NCI-H146 treated with DMSO at 0.1 percent for 48 hours (cell line): ENCODE measurements around the gene TMEM17.
A peak's percentile ranks its signal among the peaks of the same experiment; 100 is the strongest.

ENCODE experiments used
- DNase-seq: peaks from one replicate; lab custom pipeline; 2025; ENCODE audit not compliant: unreplicated experiment; lab: John Stamatoyannopoulos, UW

TMEM17 gene

DNA sequence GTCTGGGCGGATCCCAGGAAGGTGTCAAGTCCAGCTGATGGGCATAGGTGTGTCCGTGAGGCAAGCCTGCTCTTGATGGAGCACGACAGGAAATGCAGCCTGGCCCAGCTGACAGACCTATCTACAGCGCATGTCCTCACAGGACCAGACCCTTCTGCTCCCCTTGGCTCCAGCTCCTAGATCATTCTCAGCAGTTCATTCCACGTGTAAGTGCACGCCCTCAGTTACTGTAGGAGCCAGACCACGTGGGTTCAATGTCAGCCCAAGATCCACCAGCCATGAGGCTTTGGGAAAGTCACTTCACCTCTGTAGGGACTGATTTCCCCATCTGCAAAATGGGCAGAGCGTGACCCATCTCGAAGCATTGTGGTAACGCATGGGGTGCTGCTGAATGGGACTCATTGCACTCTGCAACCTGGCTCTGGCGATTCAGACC is 47.8 kb downstream of the TMEM17 start:
- no peak for DNase-seq

DNA sequence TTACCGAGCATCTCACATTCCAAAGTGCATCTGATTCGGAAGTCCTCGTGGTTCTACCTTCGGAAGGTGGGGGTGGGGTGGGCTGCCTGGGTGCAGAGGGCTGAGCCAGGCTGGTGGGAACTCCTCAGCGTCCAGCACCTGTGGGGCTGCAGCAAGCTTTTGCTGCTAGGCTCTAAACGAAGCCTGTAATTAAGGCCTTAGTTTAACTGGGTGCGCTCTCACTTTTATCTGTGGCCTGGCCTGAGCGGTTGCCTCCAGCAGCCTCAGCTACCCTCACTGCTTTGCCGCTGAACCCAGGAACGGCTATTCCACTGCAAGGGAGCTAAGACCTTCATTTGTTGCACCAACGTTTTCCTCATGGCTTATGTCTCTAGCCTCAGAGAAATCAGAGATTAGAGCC is 48.4 kb downstream of the TMEM17 start:
- DNase-seq: no peak

DNA sequence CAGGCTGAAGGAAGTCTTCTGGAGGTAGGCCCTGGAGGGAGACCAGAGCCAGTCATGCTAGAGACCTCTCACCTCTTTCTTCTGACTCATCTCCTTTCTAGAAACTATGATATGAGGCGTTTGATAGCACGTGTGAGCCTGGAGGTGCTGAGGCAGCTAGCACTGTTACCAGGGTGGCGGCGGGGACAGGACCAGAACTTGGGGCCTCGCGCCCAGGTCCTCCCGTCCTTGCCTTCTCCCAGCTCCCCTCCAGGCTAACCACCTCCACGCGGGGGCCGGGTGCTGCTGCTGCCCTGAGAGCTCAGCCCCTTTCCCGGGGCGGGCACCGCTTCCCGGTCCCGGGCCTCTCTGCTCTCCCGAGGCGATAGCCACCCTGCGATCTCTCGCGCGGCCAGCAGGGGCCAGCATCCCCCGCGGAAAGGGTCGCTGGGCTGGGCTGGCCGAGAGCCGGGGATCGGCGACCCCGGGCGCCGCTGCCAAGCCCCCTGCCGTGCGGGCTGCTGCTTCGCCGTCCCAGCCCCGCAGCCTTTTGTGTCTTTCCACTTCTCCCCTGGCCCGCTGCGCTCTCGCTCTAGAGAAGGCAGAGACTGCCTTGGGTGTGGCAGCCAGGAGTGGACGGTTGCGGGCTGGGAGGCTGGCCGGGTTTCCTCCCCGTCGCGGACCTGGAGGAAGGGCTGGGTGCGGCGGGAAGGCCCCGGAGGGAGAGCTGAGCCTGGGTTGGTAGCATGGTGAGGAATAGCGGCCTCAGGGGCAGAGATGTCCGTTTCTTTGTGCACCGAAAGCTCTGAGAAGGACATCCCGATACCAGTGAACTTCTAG is 49.1 kb downstream of the TMEM17 start:
- DNase-seq: peak; percentile 37

DNA sequence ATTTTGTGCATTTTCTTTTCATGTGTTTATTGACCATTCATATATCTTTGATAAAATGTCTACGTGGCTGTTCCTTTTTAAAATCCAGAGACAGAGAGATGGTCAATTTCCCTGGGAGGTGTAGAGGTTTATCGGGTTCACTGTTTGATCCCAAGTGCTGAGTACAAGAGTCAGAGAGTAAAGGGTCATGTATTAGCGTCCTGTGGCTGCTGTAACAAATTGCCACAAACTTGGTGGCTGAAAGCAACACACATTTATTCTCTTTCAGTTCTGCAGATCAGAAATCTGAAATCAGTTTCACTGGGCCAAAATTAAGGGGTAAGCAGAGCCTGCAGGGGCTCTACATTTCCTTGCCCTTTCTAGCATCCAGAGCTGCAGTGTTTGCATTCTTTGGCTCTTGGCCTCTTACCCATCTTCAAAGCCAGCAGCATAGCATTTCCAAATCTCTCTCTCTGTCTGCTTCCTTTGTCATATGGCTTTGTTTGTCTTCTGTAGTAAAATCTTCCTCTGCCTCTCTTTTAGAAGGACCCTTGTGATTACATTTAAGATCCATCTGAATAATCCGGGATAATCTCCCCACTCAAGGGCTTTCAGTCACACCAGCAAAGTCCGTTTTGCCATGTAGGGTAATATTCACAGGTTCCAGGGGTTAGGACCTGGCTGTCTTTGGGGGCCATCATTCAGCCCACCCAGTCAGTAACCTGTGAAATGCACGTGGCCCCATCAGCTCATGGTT is 49.9 kb downstream of the TMEM17 start:
- DNase-seq: no peak

GRCh38 chr2:62453955-62454354 is 52.0 kb downstream of the TMEM17 start:
- DNase-seq: no peak

DNA sequence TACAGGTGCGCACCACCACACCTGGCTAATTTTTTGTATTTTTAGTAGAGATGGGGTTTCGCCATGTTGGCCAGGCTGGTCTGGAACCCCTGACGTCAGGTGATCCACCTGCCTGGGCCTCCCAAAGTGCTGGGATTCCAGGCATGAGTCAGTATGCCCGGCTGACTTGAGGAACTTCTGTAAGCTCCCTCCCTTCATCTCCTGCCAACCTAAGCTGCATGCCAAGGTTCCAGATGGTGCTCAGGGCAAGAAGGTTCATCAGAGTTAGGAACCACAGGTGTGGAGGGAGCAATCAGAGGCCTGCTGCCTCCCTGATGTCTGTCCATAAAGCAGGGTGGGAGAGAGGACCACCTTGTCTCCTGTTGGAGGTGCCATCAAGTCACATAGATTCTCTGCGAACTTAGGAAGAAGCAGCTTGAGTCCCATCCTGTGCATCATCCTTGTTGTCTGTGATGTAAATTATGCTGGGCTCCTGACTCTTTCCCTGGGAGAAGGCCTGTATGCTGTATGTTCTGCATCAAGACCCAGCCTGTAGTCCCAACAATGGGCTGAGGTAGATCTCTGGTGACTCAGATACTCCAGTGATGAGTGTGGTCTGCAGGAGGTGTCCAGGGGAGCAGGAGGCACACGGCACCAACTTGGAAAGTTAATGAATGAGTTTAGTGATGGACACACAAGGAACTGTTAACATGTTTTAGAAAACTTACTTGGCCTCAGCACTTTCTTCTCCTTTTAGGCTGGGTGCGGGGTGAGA is 53.1 kb downstream of the TMEM17 start:
- no peak for DNase-seq

GRCh38 chr2:62450716-62451191 is 55.2 kb downstream of the TMEM17 start:
- DNase-seq: no peak
